Right lung (tissue), 5 donors: ENCODE data around the gene BANP. TPM values are rescaled to one million over a fixed set of nuclear protein-coding genes. Genes with fewer than 3 reads are reported as not detected.
"Not testable (repeated sequence)": the region's sequence is repeated elsewhere in the genome, so short reads cannot be mapped to it uniquely, and the experiment has no call there.

Experiments used
- DNase-seq, 2 donors: peaks; one replicate each; pipeline ENCODE4 v3.0.0-alpha.2; 2013
- polyA plus RNA-seq, 5 donors: library from polyadenylated mRNA; unstranded; fragments of 120-200 nt; gene quantifications; one replicate each; pipeline versions ENCODE4 v1.2.1 to v1.2.3, GENCODE V29; 2013; ENCODE audit warnings: inconsistent platforms in 1 of 5, low replicate concordance in 1 of 5; ENCODE audit not compliant: insufficient read length in 5 of 5, insufficient read depth in 1 of 5

BANP gene
- polyA plus RNA-seq, 5 donors = 18.3 to 27.2 (median 26.3) TPM

DNA sequence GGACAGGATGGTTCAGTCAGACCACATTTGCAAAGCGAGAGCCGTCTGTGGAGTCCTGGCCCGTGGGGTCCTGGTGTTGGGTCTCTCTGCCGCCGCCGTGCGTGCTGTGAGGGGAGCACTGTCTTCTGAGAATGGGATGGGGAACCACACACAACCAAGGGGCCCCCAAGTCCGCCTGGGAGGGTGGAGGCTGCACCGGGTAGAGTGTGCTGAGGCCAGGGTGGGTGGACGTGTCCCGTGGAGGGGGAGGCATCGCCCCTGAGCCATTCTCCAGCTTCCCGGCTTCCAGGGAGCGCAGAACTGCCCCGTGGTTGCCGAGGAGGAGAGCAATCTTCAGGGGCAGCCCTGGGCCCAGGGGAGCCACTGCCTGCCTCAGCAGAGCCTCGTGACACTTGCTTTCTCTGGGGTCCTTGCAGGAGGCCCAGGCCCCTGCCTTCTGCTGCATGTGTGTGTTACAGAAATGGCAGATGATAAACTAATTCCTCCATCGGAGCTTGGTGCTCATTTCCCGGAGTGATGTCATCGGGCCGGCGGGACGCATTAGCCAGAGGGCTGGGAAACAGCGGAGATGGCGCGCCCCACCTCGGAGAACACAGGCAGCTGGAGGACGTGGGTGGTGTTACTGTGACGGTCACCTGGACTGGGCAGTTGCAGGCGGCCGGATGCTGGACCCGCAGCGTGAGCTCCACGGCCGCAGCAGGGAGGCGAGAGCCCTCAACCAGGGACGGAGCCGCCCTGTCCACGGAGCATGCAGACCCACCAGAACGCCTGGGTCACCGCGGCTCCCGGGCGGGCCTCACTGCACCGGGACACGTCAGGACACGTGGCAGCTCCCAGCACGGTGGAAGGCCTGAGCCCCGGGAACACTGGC, 168.9 kb downstream of the BANP start:
- DNase-seq = not testable (repeated sequence)

DNA sequence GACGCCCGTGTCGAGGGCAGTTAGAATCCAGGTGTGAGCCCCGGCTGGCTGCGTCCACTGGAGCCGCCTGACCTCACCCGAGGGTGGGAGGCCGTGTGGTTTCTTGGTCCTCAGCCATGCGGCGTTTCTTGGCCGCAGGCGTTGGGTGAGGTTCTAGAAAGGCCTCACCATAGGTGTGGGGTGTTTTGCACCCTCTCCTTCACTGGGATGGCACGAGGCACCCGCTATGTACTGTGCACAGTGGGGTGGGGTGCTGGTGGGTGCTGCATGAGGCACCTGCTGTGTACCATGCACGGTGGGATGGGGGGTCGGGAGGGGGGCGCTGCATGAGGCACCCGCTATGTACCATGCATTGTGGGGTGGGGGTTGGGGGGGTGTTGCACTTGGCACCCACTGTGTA, 169.6 kb downstream of the BANP start:
- DNase-seq = no peak

DNA sequence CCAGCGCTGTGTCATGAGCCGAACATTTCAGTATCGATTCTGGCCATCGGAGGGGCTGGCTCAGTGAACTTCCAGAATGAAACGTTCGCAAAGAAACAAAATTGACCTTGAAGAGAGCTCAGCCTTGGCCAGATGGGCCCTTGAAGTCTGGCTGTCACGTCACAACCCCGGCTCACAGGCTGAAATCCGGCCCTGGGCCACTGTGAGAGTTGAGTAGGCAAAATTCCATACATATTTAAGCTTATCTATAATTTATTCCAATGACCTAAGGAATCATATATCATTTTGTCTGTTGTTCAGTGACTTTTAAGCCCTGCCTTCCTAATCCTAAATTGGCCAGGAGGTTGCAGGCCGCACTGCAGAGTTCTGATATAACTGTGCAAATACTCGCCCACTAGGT, 170.2 kb downstream of the BANP start:
- DNase-seq = not testable (repeated sequence)

DNA sequence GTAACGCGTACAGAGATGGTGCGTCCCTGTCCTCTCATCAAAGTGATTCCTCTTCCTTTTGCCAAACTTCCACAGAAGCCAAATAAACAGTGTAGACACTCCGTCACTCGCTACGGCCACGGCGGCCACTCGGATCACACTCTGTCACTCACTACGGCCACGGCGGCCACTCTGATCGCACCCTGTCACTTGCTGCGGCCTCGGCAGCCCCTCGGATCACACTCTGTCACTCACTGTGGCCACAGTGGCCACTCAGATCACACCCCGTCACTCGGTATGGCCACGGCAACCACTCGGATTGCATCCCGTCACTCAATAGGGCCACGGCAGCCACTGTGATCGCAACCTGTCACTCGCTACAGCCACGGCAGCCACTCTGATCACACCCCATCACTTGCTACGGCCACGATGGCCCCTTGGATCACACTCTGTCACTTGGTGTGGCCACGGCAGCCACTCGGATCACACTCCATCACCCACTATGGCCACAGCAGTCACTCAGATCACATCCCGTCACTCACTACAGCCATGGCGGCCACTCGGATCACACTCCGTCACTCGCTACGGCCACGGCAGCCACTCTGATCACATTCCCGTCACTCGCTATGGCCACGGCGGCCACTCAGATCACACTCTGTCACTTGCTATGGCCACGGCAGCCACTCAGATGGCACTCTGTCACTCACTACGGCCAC, 170.8 kb downstream of the BANP start:
- no peak for DNase-seq

Other genes starting within 250 kb of the BANP start
- gene KLHDC4, start 185.4 kb upstream of the BANP start, polyA plus RNA-seq = 10 to 100 TPM; 29.0 to 40.1 (median 37.2) TPM
- gene SLC7A5, start 81.9 kb upstream of the BANP start, polyA plus RNA-seq = 10 to 100 TPM in 3 of 5 donors, 1 to 10 TPM in 2; 8.6 to 11.7 (median 10.3) TPM
- gene CA5A, start 14.9 kb upstream of the BANP start, polyA plus RNA-seq = under 1 TPM; 0.10 to 0.34 (median 0.13) TPM